NB4 (cell line): ENCODE results near the gene CYP17A1.

Experiments used
- DNase-seq: peaks from one replicate; pipeline ENCODE4 v3.0.0; 2010; ENCODE audit warnings: low read depth
- H3K4me3 ChIP-seq: one replicate; pipeline ENCODE4 v1.5.1; 2011; ENCODE audit warnings: mild to moderate bottlenecking, low read depth, low read length, moderate library complexity
- CTCF ChIP-seq: IDR thresholded peaks from one replicate; pipeline ENCODE4 v1.5.1; 2012; ENCODE audit warnings: low read depth, low read length
- MAX ChIP-seq: IDR thresholded peaks from 2 replicates; pipeline ENCODE4 v1.6.1; 2011; ENCODE audit warnings: low read depth, low read length
- MYC ChIP-seq: IDR thresholded peaks from 2 replicates; pipeline ENCODE4 v1.6.1; 2011; ENCODE audit warnings: low read depth, low read length
- POLR2A ChIP-seq: IDR thresholded peaks from 2 replicates; pipeline ENCODE4 v1.6.1; 2011; ENCODE audit warnings: mild to moderate bottlenecking; ENCODE audit not compliant: insufficient read length; ENCODE audit errors: extremely low read depth

CYP17A1 gene

GRCh38 chr10:102781921-102782557, 55.2 kb downstream of the CYP17A1 start:
- H3K4me3 ChIP-seq: no peak overlapping the region
- no peak for TF ChIP-seq POLR2A
- no peak for TF ChIP-seq MYC
- TF ChIP-seq CTCF: no peak
- TF ChIP-seq MAX: no peak
- no peak for DNase-seq

- no peak for TF ChIP-seq MYC
- TF ChIP-seq POLR2A: no peak
- no peak for TF ChIP-seq CTCF
- TF ChIP-seq MAX: no peak
- DNase-seq: no peak
Measured at GRCh38 chr10:102781090-102781920, 55.9 kb downstream of the CYP17A1 start.

More at GRCh38 chr10:102781090-102781920, 55.9 kb downstream of the CYP17A1 start:
- no peak overlapping the region for H3K4me3 ChIP-seq
